Small intestine (tissue), 7 donors: Measurements from ENCODE around the gene DCAF10. TPM values are rescaled to one million over a fixed set of nuclear protein-coding genes. Genes with fewer than 3 reads are reported as not detected.
"Not testable (repeated sequence)": the region's sequence is repeated elsewhere in the genome, so short reads cannot be mapped to it uniquely, and the experiment has no call there.

Experiments
- DNase-seq, 2 donors: peaks; one replicate each; pipeline versions ENCODE4 v3.0.0 to v3.0.0-alpha.2; 2013
- FAIRE-seq: peaks from 2 replicates; lab custom pipeline; 2012; peaks lifted over from hg19 to GRCh38; lab: Jason Lieb, UNC
- H3K27ac ChIP-seq, 3 donors: one replicate each; pipeline ENCODE4 v1.5.1; 2013; ENCODE audit warnings: low read length in 2 of 3, mild to moderate bottlenecking in 2 of 3, control low read depth in 1 of 3, inconsistent platforms in 1 of 3, low read depth in 1 of 3, moderate library complexity in 1 of 3
- H3K27me3 ChIP-seq, 3 donors: one replicate each; pipeline ENCODE4 v1.6.1; 2013; ENCODE audit warnings: low read length in 3 of 3, inconsistent platforms in 1 of 3; ENCODE audit not compliant: control insufficient read depth in 3 of 3, insufficient read depth in 3 of 3
- H3K36me3 ChIP-seq, 3 donors: one replicate each; pipeline ENCODE4 v1.6.1; 2013; ENCODE audit warnings: low read length in 3 of 3, inconsistent platforms in 1 of 3, low read depth in 1 of 3, mild to moderate bottlenecking in 1 of 3, moderate library complexity in 1 of 3; ENCODE audit not compliant: control insufficient read depth in 3 of 3, insufficient read depth in 2 of 3
- H3K4me1 ChIP-seq, 3 donors: one replicate each; pipeline ENCODE4 v1.6.1; 2013; ENCODE audit warnings: low read length in 2 of 3, inconsistent platforms in 1 of 3, low read depth in 1 of 3, mild to moderate bottlenecking in 1 of 3, moderate library complexity in 1 of 3; ENCODE audit not compliant: control insufficient read depth in 3 of 3, insufficient read depth in 2 of 3
- H3K4me3 ChIP-seq, 3 donors: one replicate each; pipeline ENCODE4 v1.5.1; 2013; ENCODE audit warnings: low read length in 3 of 3, control low read depth in 1 of 3, inconsistent platforms in 1 of 3, low read depth in 1 of 3, mild to moderate bottlenecking in 1 of 3, moderate library complexity in 1 of 3
- H3K9me3 ChIP-seq, 2 donors: one replicate each; pipeline ENCODE4 v1.6.1; 2013; ENCODE audit warnings: low read depth in 1 of 2, low read length in 1 of 2; ENCODE audit not compliant: control insufficient read depth in 2 of 2, insufficient read depth in 1 of 2
- WGBS, 3 donors: extraction: QIAGEN DNeasy Blood & Tissue Kit; methylation state at CpG; one replicate each; pipeline ENCODE4 v1.1.7; 2013; 5-methylcytosine and 5-hydroxymethylcytosine counted together
- polyA plus RNA-seq, 4 donors: library from polyadenylated mRNA; stranded (reverse) in 3 of 4; unstranded in 1 of 4; fragments of 200-250 nt in 3 of 4; fragments of 120-200 nt in 1 of 4; gene quantifications; one replicate each; pipeline versions ENCODE4 v1.2.1 to v1.2.3, GENCODE V29; 2013
- donor health status: healthy with polysubstance abuse.
- donor health status: control.
- donor health status: control.
- donor health status: Bipolar disorder and iron deficiency.
- donor health status: healthy.

The DCAF10 gene
- polyA plus RNA-seq, 4 donors: 5.6 to 21.8 (median 7.5) TPM

- FAIRE-seq (no peak), DNase-seq (peak in 1 of 2 donors; percentile 35)
- Histone ChIP-seq H3K9me3 (no peaks in the 10 kb centered on the region), H3K36me3 (no peaks in the 10 kb centered on the region), H3K27me3 (no peaks in the 10 kb centered on the region), H3K27ac (peak overlapping the region; percentile 88 to 90 (median 88)), H3K4me1 (peaks cover 4 to 7% (median 5%) of the 10 kb centered on the region in 3 donors), H3K4me3 (peak overlapping the region; percentile 84 to 98 (median 97))
- 0 to 1% (median 1%) methylated on average over 45 of the region's 45 CpGs for WGBS, 3 donors
Observed at GRCh38 chr9:37801287-37801850, 772 bp downstream of the DCAF10 start.

DNA sequence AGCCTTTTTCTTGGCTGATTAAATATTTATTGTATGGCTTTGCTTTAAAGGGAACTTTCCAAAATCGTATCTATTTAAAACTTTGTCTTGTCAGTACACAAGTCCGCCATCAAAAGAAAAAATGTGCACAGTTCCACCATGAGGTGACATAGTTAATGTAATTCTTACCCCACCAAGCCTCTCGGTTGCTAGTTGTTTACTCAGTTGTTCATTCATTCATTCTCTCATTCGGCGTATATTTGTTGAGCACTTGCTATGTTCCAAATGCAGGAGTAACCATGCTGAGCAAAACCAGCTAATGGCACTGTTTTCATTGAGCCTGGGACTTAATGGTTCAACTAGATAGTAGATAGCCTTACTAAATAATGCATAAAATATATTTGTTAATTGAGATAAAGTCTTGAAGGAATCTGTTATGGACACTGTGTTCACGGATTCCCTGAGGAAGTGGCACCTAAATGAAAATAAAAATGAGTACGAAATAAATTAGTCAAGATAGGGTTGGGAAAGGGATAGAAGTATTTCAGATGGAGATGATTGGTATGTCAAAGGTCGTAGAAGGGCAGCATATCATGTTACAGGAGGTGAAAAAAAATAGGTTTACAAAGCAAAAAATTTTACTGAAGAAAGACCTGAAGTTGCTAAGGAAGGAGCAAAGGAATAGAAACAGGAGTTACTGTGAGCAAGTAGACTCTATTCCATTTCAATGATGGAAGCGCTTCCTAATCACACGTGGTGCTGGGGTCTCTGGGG, 1.5 kb downstream of the DCAF10 start:
- 35 to 56% (median 47%) methylated on average over 10 of the region's 10 CpGs for WGBS, 3 donors
- no peaks in the 10 kb centered on the region for H3K36me3 ChIP-seq
- peaks cover 4 to 7% (median 5%) of the 10 kb centered on the region in 3 donors for H3K4me1 ChIP-seq
- FAIRE-seq: no peak
- no peak for DNase-seq
- H3K4me3 ChIP-seq: peak overlapping the region; percentile 84 to 98 (median 97)
- H3K9me3 ChIP-seq: no peaks in the 10 kb centered on the region
- H3K27ac ChIP-seq: no peak overlapping the region
- H3K27me3 ChIP-seq: no peaks in the 10 kb centered on the region

GRCh38 chr9:37806271-37806670, 5.7 kb downstream of the DCAF10 start:
- H3K27ac ChIP-seq: no peak overlapping the region
- no peaks in the 10 kb centered on the region for H3K27me3 ChIP-seq
- H3K36me3 ChIP-seq: peaks cover 0 to 11% (median 0%) of the 10 kb centered on the region in 3 donors
- H3K4me3 ChIP-seq: no peak overlapping the region
- WGBS, 3 donors: 70 to 73% (median 71%) methylated on average over 4 of the region's 4 CpGs
- peaks cover 4 to 7% (median 5%) of the 10 kb centered on the region in 3 donors for H3K4me1 ChIP-seq
- H3K9me3 ChIP-seq: no peaks in the 10 kb centered on the region
- DNase-seq: peak; percentile 15 to 18
- no peak for FAIRE-seq

GRCh38 chr9:37809676-37810075, 9.1 kb downstream of the DCAF10 start:
- not testable (repeated sequence) for H3K4me1 ChIP-seq, H3K27ac ChIP-seq, FAIRE-seq, H3K9me3 ChIP-seq, H3K27me3 ChIP-seq, DNase-seq, H3K4me3 ChIP-seq
- H3K36me3 ChIP-seq: peaks cover 0 to 15% (median 2%) of the 10 kb centered on the region in 3 donors
- WGBS, 3 donors: 96 to 98% (median 97%) methylated on average over 15 of the region's 15 CpGs

GRCh38 chr9:37811906-37812476, 11.4 kb downstream of the DCAF10 start:
- Histone ChIP-seq H3K4me3 (no peak overlapping the region), H3K4me1 (no peaks in the 10 kb centered on the region), H3K27me3 (no peaks in the 10 kb centered on the region), H3K27ac (no peak overlapping the region), H3K9me3 (peaks cover 0 to 3% of the 10 kb centered on the region in 2 donors), H3K36me3 (peaks cover 0 to 15% (median 2%) of the 10 kb centered on the region in 3 donors)
- no peak for FAIRE-seq
- DNase-seq: no peak
- 97 to 99% (median 98%) methylated on average over 6 of the region's 6 CpGs for WGBS, 3 donors

DNA sequence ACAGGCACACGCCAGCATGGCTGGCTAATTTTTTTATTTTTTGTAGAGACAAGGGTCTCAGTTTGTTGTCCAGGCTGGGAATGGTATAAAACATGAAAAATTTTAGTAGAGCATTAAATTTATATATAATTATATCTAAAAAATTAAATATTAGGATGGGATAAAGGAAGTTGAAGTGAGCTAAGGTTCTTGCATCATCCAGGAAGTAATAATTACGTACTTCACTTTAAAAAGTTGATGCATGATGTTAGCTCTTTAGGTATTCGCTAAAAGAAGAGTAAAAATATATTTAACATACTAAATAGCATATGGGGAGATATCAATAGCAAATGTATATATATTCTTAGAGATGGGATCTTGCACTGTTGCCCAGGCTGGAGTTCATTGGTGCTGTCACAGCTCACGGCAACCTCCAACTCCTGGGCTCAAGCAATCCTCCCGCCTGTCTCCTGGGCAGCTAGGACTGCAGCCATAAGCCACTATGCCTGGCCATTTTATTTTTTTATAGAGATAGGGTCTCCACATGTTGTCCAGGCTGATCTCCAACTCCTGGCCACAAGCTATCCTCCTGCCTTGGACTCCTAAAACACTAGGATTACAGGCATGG, 12.3 kb downstream of the DCAF10 start:
- Histone ChIP-seq H3K4me1 (no peaks in the 10 kb centered on the region), H3K4me3 (no peak overlapping the region), H3K9me3 (peaks cover 0 to 3% of the 10 kb centered on the region in 2 donors), H3K27ac (no peak overlapping the region), H3K27me3 (no peaks in the 10 kb centered on the region), H3K36me3 (peaks cover 0 to 13% (median 2%) of the 10 kb centered on the region in 3 donors)
- WGBS, 3 donors: 95 to 98% (median 96%) methylated on average over 5 of the region's 5 CpGs
- DNase-seq: no peak
- no peak for FAIRE-seq

GRCh38 chr9:37818849-37819248, 18.3 kb downstream of the DCAF10 start:
- DNase-seq (no peak), FAIRE-seq (no peak)
- WGBS, 3 donors: 73 to 85% (median 76%) methylated on average over 2 of the region's 2 CpGs
- H3K4me1 ChIP-seq: no peaks in the 10 kb centered on the region
- H3K27me3 ChIP-seq: no peaks in the 10 kb centered on the region
- no peak overlapping the region for H3K4me3 ChIP-seq
- H3K36me3 ChIP-seq: peaks cover 0 to 3% (median 2%) of the 10 kb centered on the region in 3 donors
- H3K27ac ChIP-seq: no peak overlapping the region
- H3K9me3 ChIP-seq: no peaks in the 10 kb centered on the region

DNA sequence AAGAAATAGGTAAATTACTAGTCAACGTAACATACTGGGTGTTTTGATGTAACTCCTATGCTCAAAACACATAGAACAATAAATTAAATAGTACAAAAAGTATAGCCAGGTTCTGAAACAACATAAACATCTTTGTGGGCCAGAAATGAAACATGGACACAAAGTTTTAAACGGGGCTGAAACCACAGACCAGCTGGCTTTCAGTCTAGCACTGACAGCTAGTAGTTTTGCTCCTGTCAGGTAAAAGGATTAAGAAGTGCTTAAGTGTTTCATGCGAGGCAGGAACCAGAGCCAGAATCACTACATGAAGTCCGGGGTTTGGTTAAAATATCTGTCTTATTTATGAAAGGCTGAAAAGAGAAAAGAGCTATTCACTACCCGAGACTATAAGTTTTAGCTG, 19.5 kb downstream of the DCAF10 start:
- H3K36me3 ChIP-seq: peaks cover 0 to 5% (median 2%) of the 10 kb centered on the region in 3 donors
- no peaks in the 10 kb centered on the region for H3K27me3 ChIP-seq
- no peak for DNase-seq
- no peaks in the 10 kb centered on the region for H3K4me1 ChIP-seq
- FAIRE-seq: no peak
- H3K4me3 ChIP-seq: no peak overlapping the region
- no peak overlapping the region for H3K27ac ChIP-seq
- H3K9me3 ChIP-seq: no peaks in the 10 kb centered on the region
- WGBS, 3 donors: 89 to 91% (median 89%) methylated on average over 5 of the region's 5 CpGs
